Upper lobe of right lung (tissue), 1 donor: ENCODE results near the gene PDE3A. TPM values are rescaled to one million over a fixed set of nuclear protein-coding genes. Genes with fewer than 3 reads are reported as not detected.

Experiments
- ATAC-seq: fragments of 200-7000 bp; cut with Tn5 transposase; one replicate; pipeline ENCODE4 v1.9.1; 2020; ENCODE audit warnings: mild to moderate bottlenecking, moderate library complexity
- DNase-seq: peaks from one replicate; pipeline ENCODE4 v3.0.0-alpha.2; 2020
- H3K27ac ChIP-seq: fragments of 200-600 bp; one replicate; pipeline ENCODE4 v1.8.0; 2022
- H3K27me3 ChIP-seq: fragments of 200-600 bp; one replicate; pipeline ENCODE4 v1.8.0; 2022; ENCODE audit warnings: mild to moderate bottlenecking
- H3K36me3 ChIP-seq: fragments of 200-600 bp; one replicate; pipeline ENCODE4 v1.8.0; 2022
- H3K4me1 ChIP-seq: fragments of 200-600 bp; one replicate; pipeline ENCODE4 v1.8.0; 2022
- H3K4me3 ChIP-seq: fragments of 200-600 bp; one replicate; pipeline ENCODE4 v1.8.0; 2022; ENCODE audit warnings: mild to moderate bottlenecking
- H3K9me3 ChIP-seq: fragments of 200-600 bp; one replicate; pipeline ENCODE4 v1.8.0; 2022
- CTCF ChIP-seq: fragments of 200-600 bp; IDR thresholded peaks from one replicate; pipeline ENCODE4 v1.8.0; 2022; ENCODE audit warnings: antibody characterized with exemption
- intact Hi-C: fragments of 100-400 bp; cut with DNase I; formaldehyde crosslinking; loops from one replicate; pipeline ENCODE4 v1.11.0; 2022
- total RNA-seq: library from RNA; stranded (reverse); fragmentation: NEBNext Ultra II Directional; extraction: Animal tissue kit (Norgen Biotek cat#: 25700); gene quantifications from one replicate; pipeline ENCODE4 v1.2.1, GENCODE V29; 2021
- donor health status: DM: no; HTN: yes; CAD: no; lungs with severe emphysema.

PDE3A gene
- total RNA-seq, 1 donor from 2014 or later = 8.4 TPM

- H3K27ac ChIP-seq = no peak overlapping the region
- no peak for DNase-seq
- no peak for TF ChIP-seq CTCF
- intact Hi-C loops = no loop called here
- H3K9me3 ChIP-seq = no peaks in the 10 kb centered on the region
- no peaks in the 10 kb centered on the region for H3K4me1 ChIP-seq
- H3K27me3 ChIP-seq = no peaks in the 10 kb centered on the region
- H3K4me3 ChIP-seq = no peak overlapping the region
- no peaks in the 10 kb centered on the region for H3K36me3 ChIP-seq
- no peak for ATAC-seq
Observed at GRCh38 chr12:20593611-20594010, 225.3 kb downstream of the PDE3A start.

- no peaks in the 10 kb centered on the region for H3K9me3 ChIP-seq
- intact Hi-C loops = no loop called here
- no peak for DNase-seq
- ATAC-seq = no peak
- no peak overlapping the region for H3K27ac ChIP-seq
- H3K4me3 ChIP-seq = no peak overlapping the region
- H3K36me3 ChIP-seq = no peaks in the 10 kb centered on the region
- no peak for TF ChIP-seq CTCF
- H3K4me1 ChIP-seq = no peaks in the 10 kb centered on the region
- no peaks in the 10 kb centered on the region for H3K27me3 ChIP-seq
Observed at GRCh38 chr12:20596061-20596460, 227.7 kb downstream of the PDE3A start.

DNA sequence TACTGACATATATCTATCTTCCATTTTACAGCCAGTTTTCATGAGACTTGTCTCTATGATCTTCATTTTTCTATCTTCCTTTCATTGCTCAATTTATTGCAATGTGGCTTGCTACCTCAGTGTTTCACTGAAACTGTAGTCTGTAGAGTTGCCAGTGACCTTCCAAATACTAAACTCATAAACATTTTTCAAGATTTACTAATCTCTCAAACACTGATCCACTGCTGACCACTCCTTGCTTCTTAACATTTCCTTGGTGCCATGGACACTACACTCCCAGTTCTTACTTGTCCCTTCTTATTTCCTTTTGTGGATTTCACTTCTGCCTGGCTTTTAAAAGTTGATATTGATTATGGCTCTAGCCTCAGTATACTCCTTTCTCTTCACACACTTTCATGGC, 231.4 kb downstream of the PDE3A start:
- no peak for TF ChIP-seq CTCF
- Histone ChIP-seq H3K36me3 (no peaks in the 10 kb centered on the region), H3K4me1 (no peaks in the 10 kb centered on the region), H3K4me3 (no peak overlapping the region), H3K9me3 (no peaks in the 10 kb centered on the region), H3K27me3 (no peaks in the 10 kb centered on the region), H3K27ac (no peak overlapping the region)
- DNase-seq (no peak), ATAC-seq (no peak)
- intact Hi-C loops = no loop called here

- no peak overlapping the region for H3K4me3 ChIP-seq
- DNase-seq = no peak
- no peak for ATAC-seq
- no peaks in the 10 kb centered on the region for H3K36me3 ChIP-seq
- no peaks in the 10 kb centered on the region for H3K27me3 ChIP-seq
- no peak overlapping the region for H3K27ac ChIP-seq
- H3K9me3 ChIP-seq = no peaks in the 10 kb centered on the region
- peak; percentile 48 for TF ChIP-seq CTCF
- no peaks in the 10 kb centered on the region for H3K4me1 ChIP-seq
- intact Hi-C loops = no loop called here
Observed at GRCh38 chr12:20601668-20602280, 233.4 kb downstream of the PDE3A start.

DNA sequence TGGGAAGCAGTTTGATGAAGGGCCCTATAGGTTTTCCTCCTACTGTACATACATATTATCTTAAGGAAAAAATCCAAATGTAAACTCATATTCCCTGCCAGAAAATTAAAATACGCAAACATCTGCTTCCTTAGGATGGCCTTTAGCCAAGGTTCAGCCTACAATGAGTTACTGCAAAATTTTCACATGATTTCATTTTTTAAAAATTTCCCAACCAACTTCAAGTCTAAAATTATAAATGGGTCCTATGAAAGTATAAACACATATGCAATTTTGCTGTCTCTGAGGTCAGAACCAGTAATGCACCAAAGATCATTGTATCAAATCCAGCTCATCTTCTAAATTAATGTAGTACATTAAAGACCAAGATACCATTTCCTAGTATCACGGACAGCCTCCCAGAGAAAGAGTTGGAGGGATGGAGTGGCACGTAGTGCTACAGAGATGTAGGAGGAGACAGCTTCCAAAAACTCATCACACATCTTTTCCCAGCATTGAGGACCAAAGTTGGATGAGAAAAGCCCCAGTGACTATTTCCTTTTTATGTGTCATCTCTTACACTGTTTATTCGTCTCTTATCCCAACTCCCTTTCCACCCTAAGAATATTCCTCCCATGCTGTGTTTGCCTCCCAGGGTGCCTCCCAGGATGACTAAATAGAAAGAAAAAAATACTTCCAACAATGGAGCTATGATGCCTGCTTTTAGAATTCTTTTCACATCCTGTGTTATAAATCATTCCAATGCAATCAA, 234.5 kb downstream of the PDE3A start:
- Histone ChIP-seq H3K27ac (no peak overlapping the region), H3K36me3 (no peaks in the 10 kb centered on the region), H3K9me3 (no peaks in the 10 kb centered on the region), H3K4me3 (no peak overlapping the region), H3K27me3 (no peaks in the 10 kb centered on the region), H3K4me1 (no peaks in the 10 kb centered on the region)
- intact Hi-C loops = no loop called here
- no peak for TF ChIP-seq CTCF
- ATAC-seq (no peak), DNase-seq (no peak)
